HG03103 (cell line): ENCODE measurements around the gene DLG1.

ENCODE experiments used
- ATAC-seq: cut with Tn5 transposase; IDR thresholded peaks from one replicate; pipeline ENCODE4 v1.9.1; 2021; ENCODE audit warnings: low read depth; ENCODE audit not compliant: unreplicated experiment

Gene DLG1

GRCh38 chr3:197006860-197007259 is 291.6 kb downstream of the DLG1 start:
- no peak for ATAC-seq

GRCh38 chr3:197006446-197006845 is 292.0 kb downstream of the DLG1 start:
- ATAC-seq: no peak

- ATAC-seq: peak; percentile 12
Measured at GRCh38 chr3:197003461-197004385, 294.7 kb downstream of the DLG1 start.

DNA sequence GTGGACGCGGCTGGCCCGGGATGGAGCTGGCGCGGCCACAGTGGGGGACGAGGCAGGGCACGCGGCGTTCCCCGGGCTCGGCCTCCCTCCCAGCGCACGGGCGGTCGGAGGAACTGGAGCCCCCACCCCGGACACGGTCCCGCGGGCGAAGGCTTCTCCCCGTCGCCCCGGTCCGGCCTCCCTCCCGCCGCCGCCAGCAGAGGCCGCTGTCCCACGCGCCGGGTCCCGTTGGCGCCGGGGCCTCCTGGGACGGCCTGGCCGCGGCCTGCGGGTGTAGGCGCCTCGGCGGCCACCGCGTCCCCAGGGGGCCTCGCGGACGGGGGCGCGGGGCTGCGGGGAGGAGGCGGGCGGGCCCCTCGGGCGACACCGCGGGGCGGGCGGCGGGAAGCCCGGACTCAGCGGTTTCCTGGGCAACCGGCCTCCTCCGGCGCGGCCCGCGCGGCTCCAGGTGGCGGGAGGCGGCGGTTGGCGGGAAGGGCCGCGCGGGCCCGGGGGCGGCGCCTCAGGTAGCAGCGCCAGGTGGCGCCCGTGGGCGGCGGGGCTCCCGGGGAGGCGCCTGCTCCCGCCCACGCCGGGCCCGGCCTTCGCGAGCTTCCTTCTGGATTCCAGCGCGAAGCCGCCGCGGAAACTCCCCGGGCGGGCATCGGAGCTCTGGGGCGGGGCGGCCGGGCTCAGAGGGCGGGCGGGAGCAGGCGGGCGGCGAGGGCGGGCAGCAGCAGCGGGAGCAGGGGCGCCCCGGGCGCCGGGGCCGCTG is 295.5 kb downstream of the DLG1 start:
- ATAC-seq: peak; percentile 61

- no peak for ATAC-seq
Measured at GRCh38 chr3:197001972-197002700, 296.3 kb downstream of the DLG1 start.

GRCh38 chr3:197001106-197001971 is 297.1 kb downstream of the DLG1 start:
- ATAC-seq: no peak

- ATAC-seq: no peak
Measured at GRCh38 chr3:197000211-197000610, 298.2 kb downstream of the DLG1 start.

- ATAC-seq: no peak
Measured at GRCh38 chr3:196998966-196999760, 299.2 kb downstream of the DLG1 start.

GRCh38 chr3:196997311-196997710 is 301.1 kb downstream of the DLG1 start:
- ATAC-seq: no peak

GRCh38 chr3:196996454-196997265 is 301.8 kb downstream of the DLG1 start:
- ATAC-seq: no peak

- ATAC-seq: no peak
Measured at GRCh38 chr3:196995646-196996355, 302.6 kb downstream of the DLG1 start.

DNA sequence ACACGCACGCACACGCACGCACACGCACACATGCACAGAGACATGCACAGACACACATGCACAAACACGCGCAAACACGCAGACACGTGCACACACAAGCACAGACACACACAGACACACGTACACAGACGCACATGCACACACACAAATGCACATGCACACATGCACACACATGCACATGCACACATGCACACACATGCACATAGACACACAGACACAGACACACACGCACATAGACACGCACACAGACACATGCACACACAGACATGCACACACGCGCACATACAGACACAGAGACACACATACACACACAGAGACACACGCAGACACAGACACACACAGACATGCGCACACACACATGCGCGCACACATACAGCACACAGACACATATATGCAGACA is 303.4 kb downstream of the DLG1 start:
- no peak for ATAC-seq

DNA sequence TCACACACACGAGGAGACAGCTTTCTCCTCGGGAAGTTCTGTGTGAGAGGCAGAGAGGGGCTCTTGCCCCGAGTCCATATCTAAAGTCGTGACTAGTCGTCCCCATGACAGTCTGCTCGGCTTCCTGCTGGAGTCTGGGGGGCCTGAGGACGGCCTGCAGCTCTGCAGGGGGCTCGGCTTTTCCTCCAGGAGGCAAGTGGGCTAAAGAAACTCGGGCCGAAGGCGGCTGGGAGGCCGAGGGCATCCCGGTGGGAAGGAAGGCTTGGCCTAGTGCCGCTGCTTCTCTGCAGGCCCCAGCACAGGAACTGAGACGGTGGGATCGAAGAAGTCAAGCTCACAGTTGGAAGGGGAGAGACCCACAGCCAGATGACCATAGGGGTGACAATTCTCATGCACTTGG is 304.4 kb downstream of the DLG1 start:
- no peak for ATAC-seq
